A673 (cell line): ENCODE data around the gene SPRED2.

Experiments
- EZH2 ChIP-seq: fragments of 200-600 bp; sonication (generic); IDR thresholded peaks from 2 replicates; pipeline ENCODE4 v1.6.1; 2017; ENCODE audit warnings: borderline replicate concordance, low read depth, mild to moderate bottlenecking, mixed read lengths, antibody characterized with exemption, low read length; ENCODE audit not compliant: poor library complexity, severe bottlenecking
- TF ChIP-seq, protein P1 (sequence below): fragments of 300-800, 200-600 bp; sonication (generic); conservative IDR thresholded peaks from 2 replicates; pipeline ENCODE4 v1.5.1; 2017; ENCODE audit warnings: low read depth, mild to moderate bottlenecking, antibody characterized with exemption, low read length, moderate library complexity, mixed read lengths

- TF ChIP-seq, protein P1, sequence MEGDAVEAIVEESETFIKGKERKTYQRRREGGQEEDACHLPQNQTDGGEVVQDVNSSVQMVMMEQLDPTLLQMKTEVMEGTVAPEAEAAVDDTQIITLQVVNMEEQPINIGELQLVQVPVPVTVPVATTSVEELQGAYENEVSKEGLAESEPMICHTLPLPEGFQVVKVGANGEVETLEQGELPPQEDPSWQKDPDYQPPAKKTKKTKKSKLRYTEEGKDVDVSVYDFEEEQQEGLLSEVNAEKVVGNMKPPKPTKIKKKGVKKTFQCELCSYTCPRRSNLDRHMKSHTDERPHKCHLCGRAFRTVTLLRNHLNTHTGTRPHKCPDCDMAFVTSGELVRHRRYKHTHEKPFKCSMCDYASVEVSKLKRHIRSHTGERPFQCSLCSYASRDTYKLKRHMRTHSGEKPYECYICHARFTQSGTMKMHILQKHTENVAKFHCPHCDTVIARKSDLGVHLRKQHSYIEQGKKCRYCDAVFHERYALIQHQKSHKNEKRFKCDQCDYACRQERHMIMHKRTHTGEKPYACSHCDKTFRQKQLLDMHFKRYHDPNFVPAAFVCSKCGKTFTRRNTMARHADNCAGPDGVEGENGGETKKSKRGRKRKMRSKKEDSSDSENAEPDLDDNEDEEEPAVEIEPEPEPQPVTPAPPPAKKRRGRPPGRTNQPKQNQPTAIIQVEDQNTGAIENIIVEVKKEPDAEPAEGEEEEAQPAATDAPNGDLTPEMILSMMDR = no peak
- TF ChIP-seq EZH2 = no peak
Measured at GRCh38 chr2:65407240-65407639, 25.2 kb downstream of the SPRED2 start.
